HG02588 (cell line): Measurements from ENCODE around the gene FBXL12.
"Not testable (repeated sequence)": the region's sequence is repeated elsewhere in the genome, so short reads cannot be mapped to it uniquely, and the experiment has no call there.

Source experiments
- ATAC-seq: cut with Tn5 transposase; IDR thresholded peaks from one replicate; pipeline ENCODE4 v1.9.1; 2021; ENCODE audit warnings: mild to moderate bottlenecking, moderate library complexity; ENCODE audit not compliant: unreplicated experiment

FBXL12 gene

GRCh38 chr19:9842834-9843625, 24.2 kb upstream of the FBXL12 start:
- ATAC-seq: no peak

- ATAC-seq: no peak
Measured at GRCh38 chr19:9839415-9839814, 20.5 kb upstream of the FBXL12 start.

- ATAC-seq: no peak
Measured at GRCh38 chr19:9838324-9838723, 19.4 kb upstream of the FBXL12 start.

- ATAC-seq: no peak
Measured at GRCh38 chr19:9836021-9836420, 17.1 kb upstream of the FBXL12 start.

GRCh38 chr19:9835507-9835949, 16.6 kb upstream of the FBXL12 start:
- ATAC-seq: peak; percentile 14

GRCh38 chr19:9834726-9835506, 16.0 kb upstream of the FBXL12 start, which contains the start of gene PIN1:
TSS of gene PIN1 (plus strand) at chr19:9835318. CDS start at chr19:9835345, 27 bp downstream.
- ATAC-seq: peak; percentile 94

- ATAC-seq: no peak
Measured at GRCh38 chr19:9834307-9834725, 15.4 kb upstream of the FBXL12 start.

GRCh38 chr19:9828551-9829063, 9.7 kb upstream of the FBXL12 start:
- no peak for ATAC-seq

GRCh38 chr19:9827289-9828238, 8.7 kb upstream of the FBXL12 start, which contains the start of gene UBL5:
TSS of gene UBL5 (plus strand) at chr19:9827918. CDS start at chr19:9828338, 420 bp downstream.
- peak; percentile 89 for ATAC-seq

GRCh38 chr19:9823816-9824215, 4.9 kb upstream of the FBXL12 start:
- no peak for ATAC-seq

- ATAC-seq: not testable (repeated sequence)
Measured at GRCh38 chr19:9820034-9820433, 1.2 kb upstream of the FBXL12 start.

- ATAC-seq: no peak
Measured at GRCh38 chr19:9819596-9819909, 674 bp upstream of the FBXL12 start.

GRCh38 chr19:9818175-9818733, 625 bp downstream of the FBXL12 start:
- no peak for ATAC-seq

- ATAC-seq: no peak
Measured at GRCh38 chr19:9811139-9811538, 7.7 kb downstream of the FBXL12 start.

GRCh38 chr19:9808855-9809824, 9.7 kb downstream of the FBXL12 start:
- ATAC-seq: no peak

- ATAC-seq: no peak
Measured at GRCh38 chr19:9806803-9807202, 12.1 kb downstream of the FBXL12 start.

- ATAC-seq: no peak
Measured at GRCh38 chr19:9801976-9802375, 16.9 kb downstream of the FBXL12 start.

- ATAC-seq: no peak
Measured at GRCh38 chr19:9799162-9799561, 19.7 kb downstream of the FBXL12 start.

GRCh38 chr19:9797871-9798270, 21.0 kb downstream of the FBXL12 start:
- ATAC-seq: no peak
